GM18867 (cell line): ENCODE results near the gene CIAO2B.

Experiments used
- ATAC-seq: cut with Tn5 transposase; IDR thresholded peaks from one replicate; pipeline ENCODE4 v1.9.1; 2021; ENCODE audit warnings: mild to moderate bottlenecking, moderate library complexity; ENCODE audit not compliant: unreplicated experiment

Gene CIAO2B

GRCh38 chr16:66921729-66922450 is 12.3 kb downstream of the CIAO2B start:
- no peak for ATAC-seq

GRCh38 chr16:66920924-66921680 is 13.1 kb downstream of the CIAO2B start:
- ATAC-seq = no peak

GRCh38 chr16:66920299-66920590 is 14.0 kb downstream of the CIAO2B start:
- ATAC-seq = no peak

- no peak for ATAC-seq
These were observed 14.5 kb downstream of the CIAO2B start for GRCh38 chr16:66919569-66920298.

- ATAC-seq = no peak
These were observed 15.2 kb downstream of the CIAO2B start, which contains the start of gene CDH16 for GRCh38 chr16:66918803-66919568. TSS of gene CDH16 (minus strand) at chr16:66918885. CDS start at chr16:66918065, 820 bp downstream.

- no peak for ATAC-seq
These were observed 15.8 kb downstream of the CIAO2B start for GRCh38 chr16:66918355-66918754.

GRCh38 chr16:66917741-66918140 is 16.5 kb downstream of the CIAO2B start:
- ATAC-seq = no peak

GRCh38 chr16:66916518-66916917 is 17.7 kb downstream of the CIAO2B start:
- ATAC-seq = no peak

GRCh38 chr16:66915041-66915440 is 19.2 kb downstream of the CIAO2B start:
- ATAC-seq = no peak

GRCh38 chr16:66914541-66914940 is 19.7 kb downstream of the CIAO2B start:
- no peak for ATAC-seq

- ATAC-seq = no peak
These were observed 20.5 kb downstream of the CIAO2B start for GRCh38 chr16:66913711-66914110.

GRCh38 chr16:66913081-66913480 is 21.1 kb downstream of the CIAO2B start:
- ATAC-seq = no peak

- no peak for ATAC-seq
These were observed 22.4 kb downstream of the CIAO2B start for GRCh38 chr16:66911801-66912200.

GRCh38 chr16:66911112-66911511 is 23.1 kb downstream of the CIAO2B start:
- ATAC-seq = no peak

GRCh38 chr16:66910175-66910940 is 23.8 kb downstream of the CIAO2B start:
- ATAC-seq = no peak

GRCh38 chr16:66908762-66909559 is 25.2 kb downstream of the CIAO2B start:
- ATAC-seq = no peak

GRCh38 chr16:66908116-66908515 is 26.1 kb downstream of the CIAO2B start:
- no peak for ATAC-seq

GRCh38 chr16:66906916-66907836 is 27.0 kb downstream of the CIAO2B start:
- no peak for ATAC-seq
